DOHH2 (cell line): Measurements from ENCODE around the gene RBM33.

Experiments
- H3F3A ChIP-seq: fragments of 200-600 bp; sonication (generic), shearing (Covaris generic); 2 replicates; pipeline ENCODE4 v1.6.0; 2016; ENCODE audit warnings: antibody characterized with exemption, mild to moderate bottlenecking; ENCODE audit not compliant: control insufficient read depth, insufficient read depth
- H3K27ac ChIP-seq: fragments of 200-600 bp; sonication (generic); 2 replicates; pipeline ENCODE4 v1.5.1; 2014; ENCODE audit warnings: low read depth, mild to moderate bottlenecking, low read length, moderate library complexity
- H3K27me3 ChIP-seq: fragments of 200-600 bp; sonication (generic); 2 replicates; pipeline ENCODE4 v1.6.1; 2014; ENCODE audit warnings: mild to moderate bottlenecking, low read length, mixed read lengths; ENCODE audit not compliant: control insufficient read depth
- H3K36me3 ChIP-seq: fragments of 200-600 bp; sonication (generic); 2 replicates; pipeline ENCODE4 v1.6.1; 2014; ENCODE audit warnings: mild to moderate bottlenecking, low read length, moderate library complexity, mixed read lengths; ENCODE audit not compliant: control insufficient read depth
- H3K4me1 ChIP-seq: fragments of 200-600 bp; sonication (generic); 2 replicates; pipeline ENCODE4 v1.6.1; 2014; ENCODE audit warnings: mild to moderate bottlenecking, low read length, mixed read lengths; ENCODE audit not compliant: control insufficient read depth
- H3K4me2 ChIP-seq: fragments of 200-600 bp; sonication (generic); 2 replicates; pipeline ENCODE4 v1.6.0; 2014; ENCODE audit warnings: mild to moderate bottlenecking, low read length, moderate library complexity
- H3K4me3 ChIP-seq: fragments of 200-600 bp; sonication (generic); 2 replicates; pipeline ENCODE4 v1.5.1; 2014; ENCODE audit warnings: mild to moderate bottlenecking, low read length, mixed read lengths
- H3K79me2 ChIP-seq: fragments of 200-600 bp; sonication (generic); 2 replicates; pipeline ENCODE4 v1.6.1; 2014; ENCODE audit warnings: mild to moderate bottlenecking, low read length, mixed read lengths; ENCODE audit not compliant: control insufficient read depth
- H3K9me2 ChIP-seq: fragments of 200-600 bp; sonication (generic); replicated peaks from 2 replicates; pipeline ENCODE4 v1.6.1; 2014; ENCODE audit warnings: mild to moderate bottlenecking, low read length, mixed read lengths; ENCODE audit not compliant: control insufficient read depth
- H3K9me3 ChIP-seq: fragments of 200-600 bp; sonication (generic); 2 replicates; pipeline ENCODE4 v1.6.1; 2014; ENCODE audit warnings: antibody characterized with exemption, low read length, mixed read lengths; ENCODE audit not compliant: control insufficient read depth, insufficient read depth
- H4K20me1 ChIP-seq: fragments of 200-600 bp; sonication (generic); 2 replicates; pipeline ENCODE4 v1.6.0; 2014; ENCODE audit warnings: low read depth, mild to moderate bottlenecking, antibody characterized with exemption, low read length, moderate library complexity; ENCODE audit not compliant: control insufficient read depth, insufficient read depth
- CTCF ChIP-seq: fragments of 200-600 bp; sonication (generic); IDR thresholded peaks from one replicate; pipeline ENCODE4 v1.5.1; 2014; ENCODE audit warnings: antibody characterized with exemption, mild to moderate bottlenecking, low read depth, low read length; ENCODE audit not compliant: poor library complexity, severe bottlenecking
- EZH2phosphoT487 ChIP-seq: fragments of 200-600 bp; sonication (generic); IDR thresholded peaks from 2 replicates; pipeline ENCODE4 v1.6.1; 2017; ENCODE audit warnings: borderline replicate concordance, mild to moderate bottlenecking, antibody characterized with exemption, low read length, moderate library complexity, mixed read lengths

Gene RBM33

DNA sequence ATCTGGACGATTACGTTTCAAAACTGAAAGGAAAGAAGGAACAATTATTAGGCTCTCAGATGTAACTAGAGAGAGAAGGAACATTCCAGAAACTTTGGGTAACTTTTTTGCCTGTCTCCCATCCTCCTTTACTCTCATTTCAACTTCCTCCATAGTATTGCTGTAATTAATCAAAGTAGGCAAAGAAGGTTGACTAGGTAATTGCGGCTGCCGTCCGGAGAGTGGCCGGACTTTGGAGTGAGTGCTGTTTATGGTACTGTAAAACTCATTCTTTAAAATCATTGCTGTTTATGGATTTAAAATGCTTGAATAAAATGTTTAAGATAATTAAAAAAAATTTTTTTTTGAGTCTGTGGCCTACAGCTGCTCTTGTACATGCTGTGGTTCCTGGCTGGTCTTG lies 56.4 kb downstream of the RBM33 start:
- H3K36me3 ChIP-seq = peaks cover 85% of the 10 kb centered on the region
- H4K20me1 ChIP-seq = peaks cover 17% of the 10 kb centered on the region; the same call in 1 of the 2 replicates
- no peak overlapping the region for H3K27ac ChIP-seq
- no peaks in the 10 kb centered on the region for H3K9me3 ChIP-seq
- H3K4me2 ChIP-seq = no peak overlapping the region
- H3K79me2 ChIP-seq = peaks cover 82% of the 10 kb centered on the region
- H3F3A ChIP-seq = no peaks in the 10 kb centered on the region
- H3K4me1 ChIP-seq = no peaks in the 10 kb centered on the region
- no peak for TF ChIP-seq CTCF
- no peak for TF ChIP-seq EZH2phosphoT487
- H3K27me3 ChIP-seq = no peaks in the 10 kb centered on the region
- H3K4me3 ChIP-seq = no peak overlapping the region
- H3K9me2 ChIP-seq = no peaks in the 10 kb centered on the region

DNA sequence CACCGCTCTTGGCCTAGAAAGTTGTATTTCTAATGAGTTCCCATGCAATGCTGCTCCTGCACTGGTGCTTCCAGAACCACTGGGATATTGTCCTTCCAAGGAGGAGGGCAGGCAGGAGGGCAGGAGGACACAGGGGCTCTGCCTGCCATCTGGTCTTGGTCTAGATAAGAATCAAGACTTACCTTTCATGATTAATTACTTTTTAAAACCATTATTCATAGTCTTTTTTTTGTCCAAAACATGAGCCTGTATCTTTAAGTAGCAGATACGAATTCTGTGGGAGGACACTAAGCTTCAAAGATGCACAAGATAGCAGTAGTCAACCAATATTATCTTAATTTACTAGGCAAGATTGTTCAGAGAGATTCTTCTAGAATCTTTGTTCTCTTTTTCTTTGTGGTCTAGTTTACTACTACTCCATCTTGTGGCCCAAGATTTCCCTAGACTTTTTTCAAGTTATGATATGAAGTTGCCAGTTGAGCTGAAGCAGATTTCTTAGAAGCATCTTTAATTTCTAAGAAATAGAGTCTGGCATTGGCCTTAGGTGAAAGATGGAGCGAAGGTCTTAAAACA lies 57.6 kb downstream of the RBM33 start:
- peaks cover 78% of the 10 kb centered on the region for H3K79me2 ChIP-seq
- H3K36me3 ChIP-seq = peaks cover 86% of the 10 kb centered on the region
- H3K9me2 ChIP-seq = no peaks in the 10 kb centered on the region
- no peaks in the 10 kb centered on the region for H3K9me3 ChIP-seq
- no peak overlapping the region for H3K27ac ChIP-seq
- no peaks in the 10 kb centered on the region for H3F3A ChIP-seq
- no peak overlapping the region for H3K4me3 ChIP-seq
- no peaks in the 10 kb centered on the region for H3K27me3 ChIP-seq
- peaks cover 6% of the 10 kb centered on the region; the same call in 1 of the 2 replicates for H4K20me1 ChIP-seq
- H3K4me1 ChIP-seq = peaks cover 2% of the 10 kb centered on the region; the same call in 1 of the 2 replicates
- TF ChIP-seq CTCF (no peak), EZH2phosphoT487 (no peak)
- H3K4me2 ChIP-seq = no peak overlapping the region

- Histone ChIP-seq H4K20me1 (peaks cover 6% of the 10 kb centered on the region; the same call in 1 of the 2 replicates), H3K27me3 (no peaks in the 10 kb centered on the region), H3F3A (no peaks in the 10 kb centered on the region), H3K9me2 (no peaks in the 10 kb centered on the region), H3K27ac (no peak overlapping the region), H3K4me2 (no peak overlapping the region), H3K4me1 (peaks cover 2% of the 10 kb centered on the region; the same call in 1 of the 2 replicates), H3K4me3 (no peak overlapping the region), H3K79me2 (peaks cover 76% of the 10 kb centered on the region), H3K9me3 (no peaks in the 10 kb centered on the region), H3K36me3 (peaks cover 89% of the 10 kb centered on the region)
- TF ChIP-seq EZH2phosphoT487 (no peak), CTCF (no peak)
These were observed 58.2 kb downstream of the RBM33 start for GRCh38 chr7:155702616-155703015.
